ACHN (cell line): Measurements from ENCODE around the gene FARP1.

Source experiments
- DNase-seq: peaks from one replicate; pipeline ENCODE4 v3.0.0-alpha.2; 2015
- in situ Hi-C: cut with HindIII; loops from 2 replicates; pipeline ENCODE4 v1.10.0; 2017; ENCODE audit warnings: low sequenced_read_pairs, low pct_ligation_motif_present, low pct_unique_long_range_greater_than_20kb

Gene FARP1

DNA sequence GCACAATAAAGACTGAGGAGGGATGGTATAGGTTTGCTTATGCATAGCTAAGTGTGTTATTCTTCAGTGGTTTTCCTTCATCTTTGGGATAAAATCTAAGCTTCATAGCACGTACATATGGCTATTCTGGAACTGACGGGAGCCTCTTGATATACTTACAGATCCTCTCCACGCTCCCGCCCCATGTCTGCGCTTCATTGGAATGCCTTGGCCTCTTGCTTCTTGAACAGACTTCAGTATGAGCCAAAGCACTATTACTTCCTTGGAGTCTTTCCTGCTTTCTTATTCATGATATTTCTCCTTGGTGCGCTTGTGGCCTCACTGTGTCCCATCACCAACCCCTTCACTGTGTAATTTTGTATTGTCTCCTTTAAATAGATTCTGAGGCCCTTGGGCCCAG is 145.3 kb downstream of the FARP1 start:
- no peak for DNase-seq
- in situ Hi-C loops = no loop called here

DNA sequence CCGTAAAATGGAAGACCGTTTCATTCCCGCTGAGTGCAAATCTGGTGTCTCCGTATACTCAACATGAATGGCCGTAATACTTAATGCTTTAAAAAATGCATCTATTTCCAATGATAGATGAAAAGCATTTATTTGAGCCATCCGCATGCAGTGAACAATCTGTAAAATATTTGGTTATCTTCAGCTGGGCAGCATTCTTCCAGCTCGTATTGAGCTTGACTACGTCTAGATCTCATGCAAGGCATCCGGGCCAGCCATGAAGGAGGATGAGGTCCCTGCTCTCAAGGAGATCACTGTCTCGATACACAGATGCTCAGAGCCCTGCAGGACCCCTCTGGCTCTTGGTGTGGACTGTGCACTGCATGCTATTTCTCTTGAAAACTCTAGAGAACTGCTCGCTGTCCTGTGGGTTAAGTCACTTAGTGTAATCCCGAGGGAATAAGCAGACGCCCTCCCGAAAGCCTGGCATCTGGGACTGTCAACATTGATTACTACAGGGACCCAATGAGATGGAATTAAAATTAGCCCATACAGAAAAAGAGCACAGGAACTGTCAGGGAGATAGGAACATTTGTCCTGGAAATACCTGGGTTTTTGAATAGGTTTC is 146.5 kb downstream of the FARP1 start:
- in situ Hi-C loops = no loop called here
- DNase-seq = no peak

DNA sequence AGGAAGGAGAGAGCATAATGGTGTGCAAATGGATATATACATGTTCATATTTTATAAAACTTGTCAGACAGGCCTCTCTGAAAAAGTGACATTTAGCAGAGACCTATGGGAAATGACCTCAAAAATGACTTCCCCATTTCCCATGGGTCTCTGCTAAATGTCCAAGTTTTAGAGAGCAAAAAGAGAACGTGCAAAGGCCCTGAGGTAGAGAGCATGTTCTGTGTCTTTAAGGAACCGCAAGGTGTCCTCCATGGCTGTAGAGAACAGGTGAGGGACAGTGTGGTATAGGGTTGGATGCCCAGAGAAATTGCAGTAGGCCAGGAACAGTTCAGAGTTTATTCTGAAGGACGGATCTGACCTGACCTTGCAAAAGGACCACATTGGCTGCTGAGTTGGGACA is 147.4 kb downstream of the FARP1 start:
- in situ Hi-C loops = no loop called here
- DNase-seq = no peak

DNA sequence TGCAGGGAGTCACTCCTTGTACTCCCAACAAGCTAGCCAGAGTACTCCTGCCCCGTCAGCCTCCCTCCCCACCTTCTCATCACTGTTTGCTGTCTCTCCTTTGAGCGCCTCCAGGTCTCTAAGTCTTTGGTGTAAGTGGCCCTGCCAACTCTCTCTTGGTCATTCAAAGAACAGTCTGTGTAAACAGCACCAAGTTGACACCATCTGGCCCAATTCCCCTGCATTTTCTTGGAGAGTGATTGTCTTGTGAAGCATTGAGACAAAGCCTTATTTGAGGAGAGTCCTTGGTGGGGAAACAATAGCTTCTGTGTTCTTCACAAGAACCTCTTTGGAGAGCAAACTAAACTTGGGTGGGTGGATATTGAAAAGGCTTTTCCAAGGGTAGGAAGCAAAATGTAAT is 148.8 kb downstream of the FARP1 start:
- in situ Hi-C loops = no loop called here
- DNase-seq = no peak

DNA sequence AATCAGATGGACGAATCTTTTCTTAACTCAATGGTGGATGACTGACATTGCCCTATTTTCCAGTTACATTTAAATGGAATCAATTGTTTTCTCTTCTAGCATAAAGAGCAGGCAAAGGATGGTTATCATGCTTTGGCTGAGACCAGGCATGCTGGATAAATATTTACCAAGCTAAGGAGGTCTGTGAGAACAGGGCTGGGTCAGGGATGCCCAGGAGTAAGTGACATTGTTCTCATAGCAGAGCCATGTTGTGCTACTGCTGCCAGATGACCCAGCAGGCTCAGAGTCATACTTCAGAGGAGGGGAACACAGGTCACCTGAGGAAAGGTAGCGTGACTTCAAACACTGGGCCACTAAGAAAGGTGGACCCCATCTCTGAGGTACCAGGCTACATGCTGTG is 150.2 kb downstream of the FARP1 start:
- no peak for DNase-seq
- in situ Hi-C loops = no loop called here

DNA sequence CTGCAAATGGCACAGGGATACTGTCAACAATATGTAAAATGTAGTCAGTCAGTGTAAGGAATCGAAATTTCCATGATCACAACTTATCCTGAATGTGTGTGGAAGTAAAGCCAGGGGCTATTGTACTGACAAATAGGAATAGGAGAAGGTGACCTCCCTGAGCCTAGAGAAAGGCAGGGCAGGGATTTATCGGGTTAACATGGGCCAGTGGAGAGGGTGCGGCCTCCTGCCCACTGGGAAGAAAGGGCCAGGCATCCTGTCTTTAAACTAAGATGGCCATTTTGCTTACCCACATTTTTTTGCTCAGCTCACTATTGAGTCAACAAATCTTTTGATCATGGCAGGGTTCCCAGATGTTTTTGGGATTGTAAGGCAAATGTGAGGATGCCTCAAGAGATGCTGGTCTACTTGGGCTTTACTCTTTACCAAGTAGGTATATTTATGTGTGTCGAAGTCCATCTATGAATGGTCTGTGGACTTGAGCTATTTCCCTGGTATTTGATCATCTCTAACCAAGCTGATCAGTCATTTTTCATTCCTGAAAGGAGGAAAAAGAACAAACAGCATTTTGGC is 150.8 kb downstream of the FARP1 start:
- in situ Hi-C loops = no loop called here
- no peak for DNase-seq

DNA sequence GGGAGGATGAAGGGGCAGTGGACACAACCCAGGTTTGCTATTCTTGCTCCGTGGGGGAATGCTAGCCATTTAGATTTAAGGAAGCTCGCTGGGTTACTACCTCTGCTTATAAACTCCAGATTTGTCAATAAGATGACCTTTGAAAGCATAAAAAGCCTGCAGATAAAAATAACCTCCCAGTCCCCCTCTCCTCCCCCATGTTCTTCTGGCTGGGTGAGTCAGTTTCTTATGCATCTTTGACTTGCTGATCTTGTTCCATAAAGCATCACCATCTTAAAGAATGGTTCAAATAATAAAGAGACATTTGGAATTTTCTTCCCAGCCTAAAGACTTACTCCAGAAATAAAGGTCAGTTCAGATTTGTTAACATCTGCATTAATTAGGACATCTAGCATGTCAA is 152.5 kb downstream of the FARP1 start:
- no peak for DNase-seq
- in situ Hi-C loops = no loop called here

DNA sequence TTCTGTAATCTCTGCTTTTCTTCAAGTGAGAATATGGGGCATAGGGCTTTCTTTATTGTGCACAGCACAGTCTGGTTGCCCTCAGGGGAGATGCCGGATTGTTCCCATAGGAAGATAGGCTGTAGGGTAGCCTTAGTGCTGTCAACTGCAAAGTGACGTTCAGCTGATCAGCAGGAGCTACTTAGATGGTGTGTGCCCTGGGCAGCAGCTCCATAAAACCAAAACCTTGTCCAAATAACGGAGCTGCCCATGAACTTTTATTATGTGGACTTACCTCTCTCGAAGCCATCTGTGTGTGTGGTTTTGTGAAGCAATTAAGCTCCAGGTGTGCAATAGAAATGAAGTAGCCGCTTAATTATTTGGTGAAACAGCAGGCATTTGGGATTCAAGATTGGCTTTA is 154.2 kb downstream of the FARP1 start:
- DNase-seq = no peak
- in situ Hi-C loops = no loop called here

DNA sequence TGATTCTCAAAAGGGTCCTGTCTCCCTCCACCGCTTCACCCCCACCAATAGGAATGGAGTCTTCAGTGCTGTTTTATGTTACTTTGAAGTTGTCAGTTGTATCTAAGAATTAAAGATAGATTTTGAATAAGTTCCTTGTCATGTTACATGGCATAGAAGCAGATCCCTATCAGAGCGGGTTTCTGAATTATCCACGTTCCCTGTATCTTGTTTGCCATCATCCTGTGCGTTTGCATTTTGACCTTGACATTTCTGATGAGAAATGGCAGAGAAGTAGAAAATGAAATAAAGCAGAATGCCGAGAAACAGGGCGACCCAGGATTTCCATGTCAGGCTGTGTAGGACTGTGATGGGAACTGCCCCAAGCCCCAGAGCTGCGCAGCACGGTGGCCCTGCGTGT is 154.9 kb downstream of the FARP1 start:
- in situ Hi-C loops = no loop called here
- DNase-seq = no peak

DNA sequence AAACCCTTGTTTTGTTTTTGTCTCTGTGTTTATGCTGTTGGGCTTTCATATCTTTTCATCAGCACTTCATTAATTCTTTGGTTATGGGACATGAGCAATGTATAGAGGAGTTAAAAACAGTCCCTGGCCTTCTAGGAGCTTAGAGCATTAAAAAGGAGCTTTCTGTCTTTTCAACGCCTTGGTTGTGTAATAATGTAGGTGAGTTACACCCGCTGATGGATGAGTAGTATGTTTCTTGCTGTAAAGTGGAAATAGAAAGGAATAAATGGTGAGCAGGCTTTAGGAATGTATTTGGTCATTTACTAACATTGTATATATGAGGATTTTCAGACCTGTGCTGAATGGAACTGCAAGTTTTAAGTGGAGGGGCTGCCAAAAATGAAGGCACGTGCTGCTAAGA is 155.7 kb downstream of the FARP1 start:
- no peak for DNase-seq
- in situ Hi-C loops = no loop called here

DNA sequence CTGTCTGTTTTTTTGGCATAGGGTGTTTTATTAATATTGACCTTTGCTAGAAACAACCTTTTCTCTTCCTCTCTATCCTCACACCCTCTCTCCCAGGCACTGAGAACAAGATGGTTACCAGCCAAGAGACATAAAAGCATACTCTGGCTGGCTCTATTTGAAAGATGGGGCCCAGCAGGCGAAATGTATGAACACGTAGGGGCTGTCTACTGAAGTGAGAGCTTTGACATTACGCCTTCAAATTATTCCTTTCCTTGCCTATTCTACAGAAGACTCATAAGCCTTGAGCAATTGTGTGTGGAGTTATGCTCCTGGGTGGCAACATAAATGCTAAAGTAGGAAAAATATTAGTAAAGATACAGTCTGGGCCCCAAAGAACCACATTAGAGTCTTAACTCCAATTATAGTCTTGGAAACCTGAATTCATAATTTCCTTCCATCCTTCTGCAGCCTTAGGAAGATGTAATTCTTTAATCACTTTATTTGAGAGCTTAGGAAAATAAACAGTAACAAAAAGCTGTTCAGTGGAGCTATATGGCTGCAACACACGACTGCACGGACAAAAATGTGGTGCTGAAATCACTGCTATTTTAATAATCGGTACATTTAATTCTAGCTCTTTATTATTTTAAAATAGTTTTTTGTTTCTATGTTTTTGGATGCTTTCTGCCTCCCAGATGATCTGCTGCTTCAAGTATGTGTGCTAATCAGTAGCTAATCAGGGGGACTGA is 156.5 kb downstream of the FARP1 start:
- no peak for DNase-seq
- in situ Hi-C loops = no loop called here

DNA sequence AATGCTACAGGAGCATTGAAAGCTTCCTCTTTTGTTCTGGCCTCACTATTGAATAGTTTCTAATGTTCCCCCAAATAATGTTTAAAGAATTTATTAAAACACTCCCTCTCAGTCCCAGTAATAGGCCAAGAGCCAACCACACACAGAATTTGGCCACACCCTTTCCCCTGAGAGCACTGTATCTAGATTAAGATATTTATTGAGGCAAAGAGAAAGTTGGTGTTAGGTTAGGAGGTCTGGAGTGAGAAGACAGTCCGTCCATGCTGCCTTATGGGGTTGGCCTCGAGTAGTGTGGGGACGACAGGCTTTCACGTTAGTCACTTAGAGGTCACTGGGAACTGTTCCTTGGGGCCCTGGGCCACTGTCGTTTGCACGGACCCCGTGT is 157.1 kb downstream of the FARP1 start:
- DNase-seq = no peak
- in situ Hi-C loops = no loop called here

DNA sequence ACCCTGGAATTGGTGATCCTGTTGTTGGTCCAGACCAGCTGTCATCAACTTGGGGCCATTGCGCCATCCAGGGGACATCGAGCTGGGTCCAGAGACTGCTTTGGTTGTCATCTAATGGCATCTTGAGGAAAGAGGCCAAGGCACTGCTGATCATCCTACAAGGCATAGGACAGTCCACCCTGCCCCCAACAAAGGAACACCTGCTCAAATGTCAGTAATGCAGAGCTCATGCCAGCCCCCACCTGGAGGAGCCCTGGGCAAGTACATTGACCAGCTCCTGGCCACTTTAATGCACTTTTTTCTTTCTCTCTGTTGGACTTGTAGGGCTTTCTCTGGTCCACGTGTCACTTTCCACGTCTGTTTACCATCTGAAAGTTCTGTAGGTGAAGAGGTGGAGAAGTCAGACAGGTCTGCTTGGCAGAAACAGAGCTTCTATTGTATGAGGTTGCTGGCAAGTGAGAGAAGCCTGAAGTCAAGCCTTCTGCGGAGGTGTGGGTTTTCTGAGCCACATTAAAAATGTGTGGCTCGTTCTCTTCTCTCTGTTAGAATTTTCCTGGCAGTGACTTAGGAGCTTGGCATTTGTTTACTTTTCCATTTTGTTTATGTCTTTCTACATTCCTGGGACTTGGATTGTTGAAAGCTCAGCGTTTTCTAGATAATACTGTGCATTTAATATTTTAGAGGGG is 158.2 kb downstream of the FARP1 start:
- in situ Hi-C loops = no loop called here

DNA sequence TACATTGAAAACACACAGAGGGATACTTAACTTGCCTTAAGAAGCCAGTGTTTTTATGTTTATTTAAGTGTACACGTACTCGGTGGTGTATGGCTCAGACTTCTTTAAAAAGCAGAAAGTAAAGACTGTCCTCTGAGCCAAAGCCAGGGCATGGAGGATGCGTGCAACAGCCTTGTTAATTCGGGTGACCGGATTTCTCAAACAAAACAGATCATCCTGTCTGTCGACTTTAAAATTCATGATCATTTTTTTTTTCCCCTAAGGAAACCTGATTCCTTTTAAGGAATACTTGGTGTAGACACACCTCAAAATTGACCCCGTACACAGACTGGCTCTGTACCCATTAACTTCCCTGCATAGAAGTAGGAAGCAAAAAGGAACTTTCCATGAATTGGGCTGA is 158.8 kb downstream of the FARP1 start:
- DNase-seq = no peak
- in situ Hi-C loops = no loop called here

More for the DNA sequence above, 158.2 kb downstream of the FARP1 start:
- no peak for DNase-seq

DNA sequence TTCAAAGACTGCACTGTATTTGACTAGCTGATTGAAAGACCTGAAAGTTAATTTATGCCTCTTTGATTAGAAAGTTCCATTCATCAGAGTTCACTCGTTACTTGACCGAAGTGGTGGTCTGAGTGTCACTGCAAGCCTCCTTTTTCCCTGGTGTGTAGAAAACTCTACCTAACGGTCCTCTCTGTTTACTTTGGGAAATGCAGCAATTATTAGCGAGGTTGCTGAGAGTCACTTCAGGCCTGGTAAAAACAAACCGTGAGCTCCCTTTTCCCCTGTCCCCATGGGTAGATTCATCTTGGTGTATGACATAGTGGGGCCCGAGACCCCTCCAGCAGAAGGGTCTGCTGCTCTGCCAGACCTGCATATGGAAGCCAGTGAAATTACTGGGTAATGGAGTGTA is 161.0 kb downstream of the FARP1 start:
- in situ Hi-C loops = no loop called here

DNA sequence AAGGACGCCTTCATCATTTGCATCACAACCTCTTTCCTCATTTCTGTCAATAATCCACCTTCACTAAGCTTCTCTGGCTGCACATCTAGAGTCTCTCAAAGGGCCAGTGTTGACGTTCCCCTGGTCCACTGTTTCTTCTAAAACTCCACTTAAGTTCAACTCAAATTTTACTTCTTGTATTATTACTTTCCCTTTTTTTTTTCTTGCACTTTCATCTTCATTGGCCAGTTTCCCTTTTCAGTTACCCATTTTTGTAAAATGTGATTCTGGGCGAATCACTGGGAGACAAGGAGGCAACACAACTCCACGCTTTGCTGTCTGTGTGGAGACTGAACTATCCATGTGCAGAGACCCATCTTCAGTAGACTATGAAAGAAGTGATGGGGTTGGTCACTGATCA is 162.8 kb downstream of the FARP1 start:
- no peak for DNase-seq
- in situ Hi-C loops = no loop called here

More for the DNA sequence above, 161.0 kb downstream of the FARP1 start:
- DNase-seq = no peak

DNA sequence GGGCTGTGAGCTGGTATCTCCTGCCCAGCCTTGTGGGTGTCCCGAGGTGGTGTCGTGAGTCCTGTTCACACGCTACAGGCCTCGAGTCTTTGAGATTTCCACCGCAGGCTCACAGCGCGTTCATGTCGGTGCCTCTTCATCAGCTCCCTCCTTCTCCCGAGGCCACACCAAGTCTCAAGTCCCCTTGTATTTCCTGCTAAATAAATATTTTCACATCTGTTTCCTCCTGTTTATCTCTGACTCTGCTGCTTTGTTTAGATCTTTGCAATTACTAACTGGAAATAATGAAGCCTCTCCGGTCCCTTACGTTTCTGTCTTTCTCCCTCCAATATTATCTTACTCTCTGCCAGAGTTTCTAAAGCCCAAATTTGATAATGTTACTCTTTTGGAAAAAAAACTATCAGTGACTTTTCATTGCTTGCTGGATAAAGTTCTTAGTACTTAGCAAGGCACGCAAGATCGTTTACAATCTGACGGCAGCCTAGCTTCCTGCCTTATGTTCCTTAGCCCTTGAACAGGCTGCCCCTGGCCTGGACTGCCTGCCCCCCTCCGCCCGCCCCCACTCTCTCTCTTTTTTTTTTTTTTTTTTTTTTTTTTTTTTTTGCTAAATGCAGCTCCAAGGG is 164.7 kb downstream of the FARP1 start:
- DNase-seq = no peak
- in situ Hi-C loops = no loop called here

DNA sequence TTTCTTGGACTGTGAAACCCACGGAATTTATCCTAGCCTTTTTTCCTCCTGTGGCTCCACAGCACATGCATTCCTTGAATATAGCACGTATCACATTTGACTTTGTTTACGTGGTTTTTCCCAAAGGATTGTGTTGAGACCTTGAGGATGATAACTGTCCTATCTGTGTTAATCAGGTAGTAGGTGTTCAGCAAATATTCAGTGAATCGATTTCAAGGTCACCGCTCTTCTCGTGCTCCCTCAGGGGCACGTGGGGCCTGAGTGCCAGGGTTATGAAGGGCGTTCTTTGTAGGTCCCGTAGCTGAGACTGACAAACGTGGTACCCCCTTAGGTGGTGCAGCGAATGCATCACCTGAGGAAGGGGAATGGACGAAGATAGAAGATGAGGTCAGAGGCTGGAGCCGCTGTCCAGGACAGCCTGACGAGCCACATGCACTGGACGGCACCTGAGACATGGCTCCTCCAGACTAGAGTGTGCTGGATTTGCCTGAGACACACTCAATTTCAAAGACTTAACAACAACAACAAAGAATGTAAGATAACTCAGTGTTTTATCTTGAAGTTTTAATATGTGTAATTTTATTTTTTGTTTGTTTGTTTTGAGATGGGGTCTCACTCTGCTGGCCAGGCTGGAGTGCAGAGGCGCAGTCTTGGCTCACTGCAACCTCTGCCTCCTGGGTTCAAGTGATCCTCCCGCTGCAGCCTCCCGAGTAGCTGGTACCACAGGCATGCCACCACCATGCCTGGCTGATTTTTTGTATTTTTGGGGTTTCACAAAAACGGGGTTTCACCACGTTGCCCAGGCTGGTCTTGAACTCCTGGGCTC is 165.4 kb downstream of the FARP1 start:
- in situ Hi-C loops = no loop called here
- no peak for DNase-seq
